ENCODE measurements around the gene BACE2. TPM values are rescaled to one million over a fixed set of nuclear protein-coding genes. Genes with fewer than 3 reads are reported as not detected.

The BACE2 gene
- total RNA-seq, 1 experiment from 2014 or later, result 23.2 TPM

GRCh38 chr21:41250519-41250918 is 82.6 kb downstream of the BACE2 start:
- Histone ChIP-seq H3K4me1 (ENCODE audit: control insufficient read depth in 1 of 2, insufficient read depth in 2 of 2, low read length in 2 of 2) (no peaks in the 10 kb centered on the region), H4K20me1 (ENCODE audit: insufficient read depth) (no peaks in the 10 kb centered on the region), H3K4me2 (ENCODE audit: low read length) (no peak overlapping the region), H3K9me3 (ENCODE audit: control insufficient read depth in 1 of 2, insufficient read depth in 1 of 2, low read depth in 1 of 2, low read length in 2 of 2) (no peaks in the 10 kb centered on the region), H3K9ac (ENCODE audit: low read length) (no peak overlapping the region), H2AFZ (ENCODE audit: low read depth, low read length, poor library complexity, severe bottlenecking) (no peak overlapping the region), H3K9me2 (ENCODE audit: insufficient read depth) (no peaks in the 10 kb centered on the region), H3K4me3 (replicated peaks in 1 of 2; ENCODE audit: low read depth in 1 of 2, low read length in 2 of 2) (no peak overlapping the region), H3K36me3 (ENCODE audit: control insufficient read depth in 1 of 2, insufficient read depth in 2 of 2, low read length in 2 of 2) (peaks cover 3 to 6% of the 10 kb centered on the region in 2 experiments; a peak in 2 of 4 replicates), H3K27ac (ENCODE audit: low read depth, low read length) (no peak overlapping the region), H3K79me2 (ENCODE audit: insufficient read depth, low read length) (no peaks in the 10 kb centered on the region), H3K27me3 (ENCODE audit: insufficient read depth, low read length) (no peaks in the 10 kb centered on the region)
- intact Hi-C loops (cut with micrococcal nuclease), result no loop called here
- DNase-seq (ENCODE audit: low read depth, low spot score) (no peak), ATAC-seq (no peak)
- TF ChIP-seq SIN3A (IDR thresholded peaks at IDR 0.05; ENCODE audit: low read depth) (no peak), JUND (IDR thresholded peaks at IDR 0.05) (no peak), SP1 (IDR thresholded peaks at IDR 0.05; ENCODE audit: low read depth) (no peak), EZH2 (IDR thresholded peaks at IDR 0.05) (no peak), ZFX (IDR thresholded peaks at IDR 0.05) (no peak), SRF (IDR thresholded peaks at IDR 0.05; ENCODE audit: low read depth) (no peak), POLR2AphosphoS5 (IDR thresholded peaks at IDR 0.05; ENCODE audit: low read depth, low read length) (no peak), ZNF274 (IDR thresholded peaks at IDR 0.05; ENCODE audit: low read depth, low read length) (no peak), RAD21 (IDR thresholded peaks at IDR 0.05; ENCODE audit: low read depth) (no peak), ELF1 (IDR thresholded peaks at IDR 0.05; ENCODE audit: borderline replicate concordance, low read depth) (no peak), FOSL1 (IDR thresholded peaks at IDR 0.05; ENCODE audit: low read depth) (no peak), TCF7L2 (IDR thresholded peaks at IDR 0.05; ENCODE audit: borderline replicate concordance, extremely low read depth, insufficient read depth, insufficient read length) (no peak), CBX3 (IDR thresholded peaks at IDR 0.05; ENCODE audit: low read depth) (no peak), YY1 (IDR thresholded peaks at IDR 0.05; ENCODE audit: extremely low read depth, insufficient replicate concordance, low read depth, low read length) (no peak), EZH2phosphoT487 (IDR thresholded peaks at IDR 0.05; ENCODE audit: borderline replicate concordance) (no peak), EGR1 (IDR thresholded peaks at IDR 0.05; ENCODE audit: low read depth) (no peak)
- TF ChIP-seq, protein P1, sequence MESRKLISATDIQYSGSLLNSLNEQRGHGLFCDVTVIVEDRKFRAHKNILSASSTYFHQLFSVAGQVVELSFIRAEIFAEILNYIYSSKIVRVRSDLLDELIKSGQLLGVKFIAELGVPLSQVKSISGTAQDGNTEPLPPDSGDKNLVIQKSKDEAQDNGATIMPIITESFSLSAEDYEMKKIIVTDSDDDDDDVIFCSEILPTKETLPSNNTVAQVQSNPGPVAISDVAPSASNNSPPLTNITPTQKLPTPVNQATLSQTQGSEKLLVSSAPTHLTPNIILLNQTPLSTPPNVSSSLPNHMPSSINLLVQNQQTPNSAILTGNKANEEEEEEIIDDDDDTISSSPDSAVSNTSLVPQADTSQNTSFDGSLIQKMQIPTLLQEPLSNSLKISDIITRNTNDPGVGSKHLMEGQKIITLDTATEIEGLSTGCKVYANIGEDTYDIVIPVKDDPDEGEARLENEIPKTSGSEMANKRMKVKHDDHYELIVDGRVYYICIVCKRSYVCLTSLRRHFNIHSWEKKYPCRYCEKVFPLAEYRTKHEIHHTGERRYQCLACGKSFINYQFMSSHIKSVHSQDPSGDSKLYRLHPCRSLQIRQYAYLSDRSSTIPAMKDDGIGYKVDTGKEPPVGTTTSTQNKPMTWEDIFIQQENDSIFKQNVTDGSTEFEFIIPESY (IDR thresholded peaks at IDR 0.05; ENCODE audit: extremely low read depth, insufficient replicate concordance, low read length), result no peak
- TF ChIP-seq, protein P2, sequence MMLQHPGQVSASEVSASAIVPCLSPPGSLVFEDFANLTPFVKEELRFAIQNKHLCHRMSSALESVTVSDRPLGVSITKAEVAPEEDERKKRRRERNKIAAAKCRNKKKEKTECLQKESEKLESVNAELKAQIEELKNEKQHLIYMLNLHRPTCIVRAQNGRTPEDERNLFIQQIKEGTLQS (IDR thresholded peaks at IDR 0.05), result no peak
- TF ChIP-seq, protein P3, sequence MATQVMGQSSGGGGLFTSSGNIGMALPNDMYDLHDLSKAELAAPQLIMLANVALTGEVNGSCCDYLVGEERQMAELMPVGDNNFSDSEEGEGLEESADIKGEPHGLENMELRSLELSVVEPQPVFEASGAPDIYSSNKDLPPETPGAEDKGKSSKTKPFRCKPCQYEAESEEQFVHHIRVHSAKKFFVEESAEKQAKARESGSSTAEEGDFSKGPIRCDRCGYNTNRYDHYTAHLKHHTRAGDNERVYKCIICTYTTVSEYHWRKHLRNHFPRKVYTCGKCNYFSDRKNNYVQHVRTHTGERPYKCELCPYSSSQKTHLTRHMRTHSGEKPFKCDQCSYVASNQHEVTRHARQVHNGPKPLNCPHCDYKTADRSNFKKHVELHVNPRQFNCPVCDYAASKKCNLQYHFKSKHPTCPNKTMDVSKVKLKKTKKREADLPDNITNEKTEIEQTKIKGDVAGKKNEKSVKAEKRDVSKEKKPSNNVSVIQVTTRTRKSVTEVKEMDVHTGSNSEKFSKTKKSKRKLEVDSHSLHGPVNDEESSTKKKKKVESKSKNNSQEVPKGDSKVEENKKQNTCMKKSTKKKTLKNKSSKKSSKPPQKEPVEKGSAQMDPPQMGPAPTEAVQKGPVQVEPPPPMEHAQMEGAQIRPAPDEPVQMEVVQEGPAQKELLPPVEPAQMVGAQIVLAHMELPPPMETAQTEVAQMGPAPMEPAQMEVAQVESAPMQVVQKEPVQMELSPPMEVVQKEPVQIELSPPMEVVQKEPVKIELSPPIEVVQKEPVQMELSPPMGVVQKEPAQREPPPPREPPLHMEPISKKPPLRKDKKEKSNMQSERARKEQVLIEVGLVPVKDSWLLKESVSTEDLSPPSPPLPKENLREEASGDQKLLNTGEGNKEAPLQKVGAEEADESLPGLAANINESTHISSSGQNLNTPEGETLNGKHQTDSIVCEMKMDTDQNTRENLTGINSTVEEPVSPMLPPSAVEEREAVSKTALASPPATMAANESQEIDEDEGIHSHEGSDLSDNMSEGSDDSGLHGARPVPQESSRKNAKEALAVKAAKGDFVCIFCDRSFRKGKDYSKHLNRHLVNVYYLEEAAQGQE (IDR thresholded peaks at IDR 0.05; ENCODE audit: low read depth), result no peak
- TF ChIP-seq, protein P4, sequence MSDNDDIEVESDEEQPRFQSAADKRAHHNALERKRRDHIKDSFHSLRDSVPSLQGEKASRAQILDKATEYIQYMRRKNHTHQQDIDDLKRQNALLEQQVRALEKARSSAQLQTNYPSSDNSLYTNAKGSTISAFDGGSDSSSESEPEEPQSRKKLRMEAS (IDR thresholded peaks at IDR 0.05), result no peak
- ChIA-PET RAD21 (ENCODE audit: low non-redundant PET in 1 of 2, low total read pairs in 2 of 2, uncharacterized antibody in 2 of 2, unreplicated experiment in 2 of 2) (no interaction called here), POLR2A (no interaction called here), CTCF (no interaction called here)
- BruUV-seq (replicated peaks), result no TSS peak

Data from HCT116 (cell line).